AG09319 (cell line): ENCODE measurements around the gene FOXO3.

Experiments used
- DNase-seq: peaks from one replicate; pipeline ENCODE4 v3.0.0-alpha.2; 2010; ENCODE audit warnings: low read depth; ENCODE audit errors: extremely low read depth
- TF ChIP-seq, protein P1 (sequence below): IDR thresholded peaks from 2 replicates; pipeline ENCODE4 v1.5.1; 2011; ENCODE audit warnings: low read depth, mild to moderate bottlenecking, inconsistent platforms, low read length, moderate library complexity

Gene FOXO3

DNA sequence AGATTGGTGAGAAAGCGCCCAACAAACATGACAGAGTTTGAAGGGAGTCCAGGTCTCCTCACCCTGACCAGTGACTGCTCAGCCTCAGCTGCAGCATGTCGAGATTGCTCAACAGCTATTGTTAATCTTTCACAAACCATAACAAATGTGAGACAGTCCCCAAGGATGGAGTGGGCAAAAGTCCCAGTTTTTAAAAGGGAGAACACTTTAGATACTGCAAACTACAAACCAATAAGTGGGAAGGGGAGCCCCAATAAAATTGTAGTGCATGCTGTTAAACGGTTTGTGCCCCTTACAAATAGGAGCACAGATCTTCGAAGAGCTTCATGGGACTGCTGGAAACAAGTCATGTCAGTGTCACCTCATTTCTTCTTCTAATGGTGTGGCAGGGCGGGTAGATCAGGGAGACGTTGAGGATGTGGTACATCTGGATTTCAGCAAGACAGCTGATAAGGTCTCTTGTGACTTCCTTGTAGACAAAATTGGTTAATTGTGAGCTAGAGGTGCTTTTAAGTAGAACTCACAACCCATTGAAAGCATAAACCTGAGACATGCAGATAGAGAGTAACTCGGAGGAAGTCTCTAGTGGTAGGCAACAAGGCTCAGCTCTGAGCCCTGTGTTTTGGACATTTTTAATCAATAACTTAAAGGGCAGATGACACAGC is 153.5 kb downstream of the FOXO3 start:
- TF ChIP-seq, protein P1, sequence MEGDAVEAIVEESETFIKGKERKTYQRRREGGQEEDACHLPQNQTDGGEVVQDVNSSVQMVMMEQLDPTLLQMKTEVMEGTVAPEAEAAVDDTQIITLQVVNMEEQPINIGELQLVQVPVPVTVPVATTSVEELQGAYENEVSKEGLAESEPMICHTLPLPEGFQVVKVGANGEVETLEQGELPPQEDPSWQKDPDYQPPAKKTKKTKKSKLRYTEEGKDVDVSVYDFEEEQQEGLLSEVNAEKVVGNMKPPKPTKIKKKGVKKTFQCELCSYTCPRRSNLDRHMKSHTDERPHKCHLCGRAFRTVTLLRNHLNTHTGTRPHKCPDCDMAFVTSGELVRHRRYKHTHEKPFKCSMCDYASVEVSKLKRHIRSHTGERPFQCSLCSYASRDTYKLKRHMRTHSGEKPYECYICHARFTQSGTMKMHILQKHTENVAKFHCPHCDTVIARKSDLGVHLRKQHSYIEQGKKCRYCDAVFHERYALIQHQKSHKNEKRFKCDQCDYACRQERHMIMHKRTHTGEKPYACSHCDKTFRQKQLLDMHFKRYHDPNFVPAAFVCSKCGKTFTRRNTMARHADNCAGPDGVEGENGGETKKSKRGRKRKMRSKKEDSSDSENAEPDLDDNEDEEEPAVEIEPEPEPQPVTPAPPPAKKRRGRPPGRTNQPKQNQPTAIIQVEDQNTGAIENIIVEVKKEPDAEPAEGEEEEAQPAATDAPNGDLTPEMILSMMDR, result no peak
- no peak for DNase-seq

DNA sequence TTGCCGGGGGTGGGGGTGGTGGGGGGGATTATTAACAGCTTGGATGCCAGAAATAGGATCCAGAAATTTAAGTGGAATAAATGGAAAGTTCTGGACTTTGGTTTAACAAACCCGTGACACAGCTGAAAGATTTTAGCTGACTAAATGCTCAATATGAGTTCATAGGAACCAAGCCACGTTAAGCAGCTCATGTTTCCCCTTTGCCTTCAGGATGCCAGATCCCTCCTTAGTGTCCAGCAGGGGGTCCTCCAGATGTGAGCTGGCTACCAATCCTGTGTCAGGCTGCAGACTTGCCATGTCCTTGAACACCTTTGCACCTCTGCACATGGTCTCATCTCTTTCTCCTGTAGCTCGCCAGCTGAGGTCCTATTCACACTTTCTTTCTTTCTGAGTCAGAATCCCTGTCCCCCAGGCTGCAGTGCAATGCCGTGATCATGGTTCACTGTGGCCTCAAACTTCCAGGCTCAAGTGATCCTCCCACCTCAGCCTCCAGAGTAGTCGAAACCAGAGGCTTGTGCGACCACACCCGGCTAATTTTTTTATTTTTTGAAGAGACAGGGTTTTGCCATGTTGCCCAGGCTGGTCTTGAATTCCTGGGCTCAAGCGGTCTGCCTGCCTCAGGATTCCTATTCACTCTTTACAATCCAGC is 154.2 kb downstream of the FOXO3 start:
- TF ChIP-seq, protein P1, result peak; percentile 29
- no peak for DNase-seq

DNA sequence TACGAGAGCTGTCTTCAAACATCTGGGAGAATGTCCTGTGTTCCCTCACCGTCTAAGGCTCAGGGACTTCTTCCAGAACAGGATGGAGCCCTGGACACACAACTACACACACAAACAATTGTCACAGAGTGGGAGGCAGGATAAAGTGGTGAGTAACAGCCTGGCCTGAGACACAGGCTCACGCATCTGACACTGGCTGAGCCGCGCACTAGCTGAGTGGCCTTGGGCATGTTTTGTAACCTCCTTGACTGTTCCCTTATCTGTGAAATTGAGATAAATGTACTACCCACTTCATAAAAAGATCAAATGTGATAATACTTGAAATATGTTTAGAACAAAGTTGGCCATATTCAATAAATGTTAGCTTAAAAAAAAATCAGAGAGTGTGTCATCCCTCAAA is 155.1 kb downstream of the FOXO3 start:
- TF ChIP-seq, protein P1, result no peak

DNA sequence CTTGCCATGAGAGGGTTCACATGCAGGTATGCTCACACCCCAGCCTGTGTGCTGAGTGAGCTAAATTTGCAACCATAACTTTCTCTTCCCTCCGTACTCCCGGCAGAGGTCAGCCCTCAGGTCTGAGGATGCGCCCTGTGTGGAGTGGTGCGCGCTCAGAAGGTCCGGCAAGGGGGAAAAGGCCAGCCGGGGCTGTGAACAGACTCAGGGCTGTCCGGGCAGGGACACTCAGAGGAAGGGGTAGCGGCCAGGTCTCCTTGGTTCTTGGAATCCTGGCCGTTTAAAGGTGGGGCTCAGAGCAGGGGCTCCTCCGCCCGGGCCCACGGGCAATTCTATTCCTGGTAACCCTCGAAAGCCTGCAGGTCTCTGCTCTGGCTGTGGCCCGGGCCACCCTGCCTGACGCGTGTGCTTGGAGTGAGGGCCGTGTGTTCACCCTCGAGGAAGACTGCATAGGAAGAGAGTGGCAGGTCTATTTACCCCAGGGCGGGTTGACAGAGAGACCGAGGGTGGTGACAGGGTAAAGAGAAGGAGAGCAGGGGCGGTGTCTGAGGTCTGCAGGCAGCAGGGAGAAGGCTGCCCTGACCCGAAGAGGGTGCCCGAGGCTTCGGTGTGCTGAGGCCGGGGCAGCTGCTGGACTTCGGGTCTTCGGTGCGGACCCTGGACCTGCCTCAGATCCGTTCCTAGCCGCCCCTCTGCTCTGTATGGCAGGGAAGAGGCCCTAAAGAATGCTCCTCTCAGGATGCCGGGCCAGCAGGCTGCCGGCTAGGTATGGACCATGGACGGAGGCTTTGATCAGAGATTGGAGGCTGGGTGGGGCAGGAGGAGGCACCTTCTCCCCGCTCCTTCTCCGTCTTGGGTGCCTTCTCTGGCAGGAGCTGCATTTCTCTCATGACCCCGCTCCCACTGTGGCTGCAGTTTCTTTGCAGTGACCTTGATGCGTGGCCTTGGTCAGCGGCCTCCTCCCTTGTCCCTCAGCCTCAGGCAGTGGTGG is 156.4 kb downstream of the FOXO3 start:
- TF ChIP-seq, protein P1, result no peak
- no peak for DNase-seq

More for the DNA sequence above, 155.1 kb downstream of the FOXO3 start:
- no peak for DNase-seq

DNA sequence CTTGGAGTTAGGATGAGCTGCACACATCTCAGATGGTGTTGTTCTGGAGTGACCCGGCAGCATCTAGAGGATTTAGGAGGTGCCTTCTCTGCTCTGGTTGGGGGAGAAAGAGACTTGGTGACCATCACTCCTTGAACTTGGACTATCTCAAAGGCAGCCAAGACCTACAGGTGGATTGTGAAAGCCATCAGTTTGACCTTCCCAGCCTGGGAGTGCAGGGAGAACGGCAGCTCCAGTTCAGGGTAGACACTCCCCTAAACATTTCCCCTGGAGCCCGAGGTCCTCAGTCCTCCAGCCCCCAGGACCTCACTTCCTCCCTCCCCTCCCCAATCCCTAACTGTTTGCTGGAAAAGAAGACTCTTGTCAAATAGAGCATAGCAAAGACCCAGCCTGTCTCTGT is 158.8 kb downstream of the FOXO3 start:
- DNase-seq, result no peak
- TF ChIP-seq, protein P1, result no peak

DNA sequence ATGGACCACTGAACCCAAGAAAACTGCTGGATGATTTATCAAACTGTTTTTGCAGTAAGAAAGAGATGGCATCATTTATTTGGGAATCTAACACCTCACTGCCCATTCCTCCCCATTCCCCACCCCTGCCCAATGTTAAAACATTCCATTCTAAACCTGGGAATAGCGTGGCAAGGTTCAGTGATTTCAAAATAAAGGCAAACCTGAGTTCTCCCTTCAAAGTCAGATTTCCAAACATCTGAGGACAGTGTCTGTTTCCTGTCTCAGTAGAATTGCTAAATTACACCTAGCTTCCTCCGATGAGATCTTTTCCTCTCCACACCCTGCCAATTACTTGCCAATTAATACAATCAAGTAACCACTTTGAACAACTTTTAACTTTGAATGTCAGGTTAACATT is 160.1 kb downstream of the FOXO3 start:
- DNase-seq, result no peak
- TF ChIP-seq, protein P1, result no peak

DNA sequence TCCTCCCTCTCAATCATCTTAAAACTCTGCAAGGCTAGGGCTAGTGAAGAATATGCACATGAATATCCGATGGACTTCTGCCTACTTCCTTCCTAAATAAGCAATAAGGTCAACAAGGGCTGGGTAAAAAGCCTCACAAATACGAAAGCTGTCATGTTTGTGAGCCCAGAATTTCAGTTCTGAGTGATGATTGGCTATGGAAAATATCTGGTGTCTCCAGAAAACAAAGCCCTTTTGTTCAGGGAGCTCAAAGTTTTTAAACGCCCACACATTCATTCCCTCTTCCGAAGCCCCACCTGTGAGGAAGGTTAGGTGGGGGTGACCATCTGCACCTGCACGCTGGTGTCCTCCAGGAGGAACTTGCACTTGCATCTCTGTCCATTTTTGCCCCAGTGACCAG is 160.6 kb downstream of the FOXO3 start:
- TF ChIP-seq, protein P1, result no peak
- no peak for DNase-seq
